GM19328 (cell line): ENCODE data around the gene METTL25.

ENCODE experiments used
- ATAC-seq: cut with Tn5 transposase; IDR thresholded peaks from one replicate; pipeline ENCODE4 v1.9.1; 2021; ENCODE audit warnings: mild to moderate bottlenecking, moderate library complexity; ENCODE audit not compliant: unreplicated experiment

Gene METTL25

DNA sequence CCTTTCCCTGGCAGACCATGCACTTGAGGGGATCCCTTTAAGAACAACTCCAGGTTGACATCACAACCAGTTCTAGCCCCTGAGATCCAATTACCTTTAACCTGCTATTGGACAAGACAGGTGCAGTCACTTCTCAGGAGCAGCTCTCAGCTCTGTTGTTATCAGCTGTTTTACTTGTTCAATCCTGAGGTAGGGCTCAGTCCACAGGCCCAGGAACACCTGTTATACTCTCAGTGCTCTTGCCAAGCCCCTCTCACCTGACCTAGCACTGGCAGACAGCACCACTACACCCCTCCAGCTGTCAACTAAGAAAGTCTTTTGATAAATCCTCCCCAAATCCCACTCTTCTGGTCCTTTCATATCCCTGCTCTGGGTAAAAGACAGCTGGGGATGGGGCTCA is 164.4 kb downstream of the METTL25 start:
- ATAC-seq: no peak

- ATAC-seq: no peak
Observed at GRCh38 chr12:82523996-82524395, 165.7 kb downstream of the METTL25 start.

- no peak for ATAC-seq
Observed at GRCh38 chr12:82524641-82525040, 166.3 kb downstream of the METTL25 start.

DNA sequence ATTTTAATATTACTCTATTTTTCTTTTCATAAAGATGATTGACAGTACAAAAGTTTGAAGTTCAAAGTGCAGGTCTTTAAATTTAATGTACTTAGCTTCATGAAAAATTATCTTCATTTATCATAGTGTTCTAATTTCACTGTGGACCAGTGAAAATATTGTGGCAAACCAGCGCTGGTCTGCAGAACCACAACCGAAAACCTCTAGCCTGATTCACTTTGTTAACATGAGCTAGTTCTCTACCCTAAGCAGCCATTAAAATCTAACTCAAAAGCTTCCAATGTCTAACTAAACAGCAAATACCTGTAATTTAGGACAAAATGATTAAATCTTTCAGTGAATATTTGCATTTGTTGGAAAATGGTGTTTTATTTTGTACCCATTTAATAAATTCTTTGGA is 167.3 kb downstream of the METTL25 start:
- ATAC-seq: no peak

- no peak for ATAC-seq
Observed at GRCh38 chr12:82527165-82527780, 168.9 kb downstream of the METTL25 start.
